Measurements from ENCODE around the gene CACNA2D3.

DNA sequence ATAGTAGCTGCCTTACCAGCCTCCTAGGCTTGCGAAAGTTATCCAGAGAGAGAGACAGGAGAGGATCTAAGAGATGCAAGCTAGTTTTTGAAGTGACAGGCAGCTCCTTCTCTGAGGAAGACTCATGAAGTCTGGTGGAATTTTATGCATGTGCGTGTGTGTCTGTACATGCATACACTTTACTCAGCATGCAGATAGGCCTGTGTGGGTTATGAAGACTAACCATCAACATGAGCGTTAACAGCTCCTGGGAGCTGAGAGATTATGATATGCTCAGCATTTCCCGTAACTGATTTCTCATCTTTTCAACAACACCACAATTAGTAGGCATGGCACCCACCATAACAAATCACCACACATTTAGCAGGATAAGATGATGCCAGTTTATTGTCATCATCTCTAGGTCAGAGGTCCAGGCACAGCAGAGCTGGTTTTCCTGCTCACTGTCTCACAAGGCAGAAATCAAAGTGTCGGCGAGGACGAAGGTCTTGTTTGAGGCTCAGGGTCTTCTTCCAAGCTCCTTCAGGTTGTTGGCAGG lies 239.5 kb downstream of the CACNA2D3 start:
- TF ChIP-seq, protein P1, sequence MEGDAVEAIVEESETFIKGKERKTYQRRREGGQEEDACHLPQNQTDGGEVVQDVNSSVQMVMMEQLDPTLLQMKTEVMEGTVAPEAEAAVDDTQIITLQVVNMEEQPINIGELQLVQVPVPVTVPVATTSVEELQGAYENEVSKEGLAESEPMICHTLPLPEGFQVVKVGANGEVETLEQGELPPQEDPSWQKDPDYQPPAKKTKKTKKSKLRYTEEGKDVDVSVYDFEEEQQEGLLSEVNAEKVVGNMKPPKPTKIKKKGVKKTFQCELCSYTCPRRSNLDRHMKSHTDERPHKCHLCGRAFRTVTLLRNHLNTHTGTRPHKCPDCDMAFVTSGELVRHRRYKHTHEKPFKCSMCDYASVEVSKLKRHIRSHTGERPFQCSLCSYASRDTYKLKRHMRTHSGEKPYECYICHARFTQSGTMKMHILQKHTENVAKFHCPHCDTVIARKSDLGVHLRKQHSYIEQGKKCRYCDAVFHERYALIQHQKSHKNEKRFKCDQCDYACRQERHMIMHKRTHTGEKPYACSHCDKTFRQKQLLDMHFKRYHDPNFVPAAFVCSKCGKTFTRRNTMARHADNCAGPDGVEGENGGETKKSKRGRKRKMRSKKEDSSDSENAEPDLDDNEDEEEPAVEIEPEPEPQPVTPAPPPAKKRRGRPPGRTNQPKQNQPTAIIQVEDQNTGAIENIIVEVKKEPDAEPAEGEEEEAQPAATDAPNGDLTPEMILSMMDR (IDR thresholded peaks at IDR 0.05), result no peak
- TF ChIP-seq POLR2A (IDR thresholded peaks at IDR 0.05), result no peak

Measured in lower leg skin (tissue), 3 donors.